ENCODE results near the gene FRG2. TPM values are rescaled to one million over a fixed set of nuclear protein-coding genes. Genes with fewer than 3 reads are reported as not detected.
"Not testable (repeated sequence)": the region's sequence is repeated elsewhere in the genome, so short reads cannot be mapped to it uniquely, and the experiment has no call there.

Gene FRG2
- total RNA-seq, 1 donor from 2014 or later: not detected

DNA sequence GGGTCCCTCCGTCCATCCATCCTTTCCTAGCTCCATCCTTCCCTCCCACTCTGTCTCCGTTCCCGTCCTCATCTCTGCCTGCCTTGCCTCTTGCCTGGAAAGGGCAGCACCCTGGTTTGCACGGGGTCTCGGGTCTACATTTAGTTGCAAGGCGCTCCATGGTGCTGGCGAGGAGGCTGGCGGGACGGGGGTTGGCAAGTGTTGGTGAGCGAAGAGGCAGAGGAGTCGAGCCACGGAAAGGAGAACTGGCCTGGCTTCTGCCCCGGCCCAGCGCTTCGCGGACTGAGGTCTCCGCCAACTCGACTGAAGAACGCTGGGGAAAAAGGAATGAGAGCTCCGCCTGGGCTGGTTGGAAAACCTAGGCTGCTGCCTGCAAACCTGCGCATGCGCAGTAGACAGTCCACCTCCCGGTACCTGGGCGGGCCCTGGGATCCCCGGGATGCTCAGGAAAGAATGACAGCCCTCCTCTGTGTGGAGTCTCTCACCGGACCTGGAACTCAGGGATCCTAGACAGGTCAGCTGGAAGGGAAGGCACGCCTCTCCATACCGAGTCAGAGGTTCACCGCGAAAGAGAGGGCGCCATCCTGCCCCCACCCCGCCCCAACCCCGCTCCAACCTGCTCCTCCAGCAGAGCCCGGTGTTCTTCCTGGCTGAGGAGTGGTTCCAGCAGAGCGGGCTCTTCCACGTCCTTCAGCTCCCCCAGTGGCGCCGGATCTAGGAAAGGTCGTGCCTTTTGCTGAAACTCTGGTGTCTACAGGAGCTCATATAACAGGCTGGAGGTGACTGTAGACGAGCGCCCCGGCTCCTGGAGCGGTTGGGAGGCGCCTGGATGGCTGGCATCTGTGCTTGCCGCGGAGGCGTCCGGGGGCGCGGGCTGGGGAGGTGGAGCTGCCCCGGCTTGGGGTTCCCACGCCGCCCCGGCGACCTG lies 6.0 kb downstream of the FRG2 start:
- TF ChIP-seq, protein P1, sequence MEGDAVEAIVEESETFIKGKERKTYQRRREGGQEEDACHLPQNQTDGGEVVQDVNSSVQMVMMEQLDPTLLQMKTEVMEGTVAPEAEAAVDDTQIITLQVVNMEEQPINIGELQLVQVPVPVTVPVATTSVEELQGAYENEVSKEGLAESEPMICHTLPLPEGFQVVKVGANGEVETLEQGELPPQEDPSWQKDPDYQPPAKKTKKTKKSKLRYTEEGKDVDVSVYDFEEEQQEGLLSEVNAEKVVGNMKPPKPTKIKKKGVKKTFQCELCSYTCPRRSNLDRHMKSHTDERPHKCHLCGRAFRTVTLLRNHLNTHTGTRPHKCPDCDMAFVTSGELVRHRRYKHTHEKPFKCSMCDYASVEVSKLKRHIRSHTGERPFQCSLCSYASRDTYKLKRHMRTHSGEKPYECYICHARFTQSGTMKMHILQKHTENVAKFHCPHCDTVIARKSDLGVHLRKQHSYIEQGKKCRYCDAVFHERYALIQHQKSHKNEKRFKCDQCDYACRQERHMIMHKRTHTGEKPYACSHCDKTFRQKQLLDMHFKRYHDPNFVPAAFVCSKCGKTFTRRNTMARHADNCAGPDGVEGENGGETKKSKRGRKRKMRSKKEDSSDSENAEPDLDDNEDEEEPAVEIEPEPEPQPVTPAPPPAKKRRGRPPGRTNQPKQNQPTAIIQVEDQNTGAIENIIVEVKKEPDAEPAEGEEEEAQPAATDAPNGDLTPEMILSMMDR (conservative IDR thresholded peaks at IDR 0.05): no peak
- DNase-seq (ENCODE audit: low read depth, low spot score): no peak
- H3K4me1 Mint-ChIP-seq: no peaks in the 10 kb centered on the region
- peaks cover 9% of the 10 kb centered on the region for H3K36me3 Mint-ChIP-seq (ENCODE audit: low read depth)
- no peaks in the 10 kb centered on the region for H3K27me3 Mint-ChIP-seq (ENCODE audit: low read depth)
- H3K4me3 Mint-ChIP-seq: no peak overlapping the region
- peaks cover 3% of the 10 kb centered on the region for H3K9me3 Mint-ChIP-seq
- H3K27ac Mint-ChIP-seq (ENCODE audit: unreplicated experiment): no peak overlapping the region

DNA sequence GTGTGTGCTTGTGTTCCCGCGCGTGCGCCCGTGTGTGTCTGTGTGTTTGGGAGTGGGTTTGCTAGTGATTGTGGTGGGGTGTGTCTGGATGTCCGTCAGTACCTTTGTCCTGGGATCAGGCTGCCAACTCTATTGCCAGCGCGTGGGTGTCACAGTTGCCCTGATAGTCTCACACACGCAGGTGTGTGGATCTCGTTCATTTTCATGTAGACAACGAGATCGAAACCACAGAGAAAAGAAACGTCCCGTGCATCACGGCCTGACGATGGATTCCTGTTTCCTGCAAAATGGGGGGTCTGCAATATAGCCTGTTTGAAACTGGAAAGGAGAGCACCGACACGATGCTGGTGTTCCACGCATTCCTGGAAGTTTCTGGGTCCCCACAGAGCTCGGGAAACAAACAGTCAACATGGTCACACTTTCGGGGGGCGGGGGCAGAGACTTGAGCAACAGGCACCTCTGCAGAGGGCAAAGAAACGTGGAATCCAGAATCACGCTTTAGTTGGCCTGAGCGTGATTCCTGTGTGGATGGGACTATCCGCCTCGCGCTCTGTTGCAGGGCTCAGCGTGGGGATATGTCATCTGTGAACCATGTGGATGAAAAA lies 7.1 kb downstream of the FRG2 start:
- DNase-seq (ENCODE audit: low read depth, low spot score); H3K4me1 Mint-ChIP-seq; H3K36me3 Mint-ChIP-seq (ENCODE audit: low read depth); H3K27me3 Mint-ChIP-seq (ENCODE audit: low read depth); H3K27ac Mint-ChIP-seq (ENCODE audit: unreplicated experiment); H3K9me3 Mint-ChIP-seq; H3K4me3 Mint-ChIP-seq: not testable (repeated sequence)

DNA sequence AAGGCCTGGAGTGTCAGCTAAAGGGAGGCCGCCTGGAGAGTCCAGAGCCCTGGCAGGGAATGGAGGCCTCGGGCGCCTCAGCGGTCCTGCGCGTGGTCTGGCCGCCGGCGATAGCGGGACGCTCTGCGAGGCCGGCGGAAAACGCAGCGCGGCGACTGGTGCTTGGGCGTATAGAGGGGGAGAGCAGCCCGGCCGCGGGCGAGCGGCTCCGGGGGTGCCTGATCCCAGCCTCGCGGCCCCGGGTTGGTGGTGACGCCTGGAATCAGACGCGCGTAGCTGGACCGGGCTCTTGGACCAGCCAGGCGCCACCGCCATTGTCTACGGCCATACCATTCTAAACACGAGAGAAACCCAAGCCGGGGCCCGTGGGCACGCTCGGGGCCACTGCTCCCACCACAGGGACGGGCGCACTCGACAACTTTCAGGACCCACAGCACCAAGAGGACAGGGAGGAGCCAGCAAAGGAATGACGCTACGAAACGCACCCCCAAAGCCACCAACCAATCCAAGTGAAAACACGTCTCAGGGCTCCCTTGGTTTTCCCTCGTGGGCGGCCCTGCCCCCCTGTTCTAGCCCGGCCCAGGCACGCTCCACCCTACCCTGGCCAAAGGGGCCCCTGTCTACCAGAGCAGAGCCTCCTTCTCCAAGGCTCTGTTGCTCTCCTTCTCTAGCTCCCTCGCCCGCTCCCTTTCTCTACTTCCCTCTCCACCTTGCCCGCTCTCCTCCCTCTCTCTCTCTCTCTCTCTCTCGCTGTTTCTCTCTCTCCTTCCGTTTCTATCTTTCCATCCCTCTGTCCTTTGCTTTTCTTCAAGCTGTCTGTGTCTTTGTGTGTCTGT lies 7.8 kb downstream of the FRG2 start:
- Mint-ChIP-seq H3K9me3 (peaks cover 3% of the 10 kb centered on the region), H3K27ac (ENCODE audit: unreplicated experiment) (no peak overlapping the region), H3K36me3 (ENCODE audit: low read depth) (peaks cover 9% of the 10 kb centered on the region), H3K4me3 (no peak overlapping the region), H3K4me1 (no peaks in the 10 kb centered on the region), H3K27me3 (ENCODE audit: low read depth) (no peaks in the 10 kb centered on the region)
- DNase-seq (ENCODE audit: low read depth, low spot score): no peak
- TF ChIP-seq, protein P1 (conservative IDR thresholded peaks at IDR 0.05): no peak

DNA sequence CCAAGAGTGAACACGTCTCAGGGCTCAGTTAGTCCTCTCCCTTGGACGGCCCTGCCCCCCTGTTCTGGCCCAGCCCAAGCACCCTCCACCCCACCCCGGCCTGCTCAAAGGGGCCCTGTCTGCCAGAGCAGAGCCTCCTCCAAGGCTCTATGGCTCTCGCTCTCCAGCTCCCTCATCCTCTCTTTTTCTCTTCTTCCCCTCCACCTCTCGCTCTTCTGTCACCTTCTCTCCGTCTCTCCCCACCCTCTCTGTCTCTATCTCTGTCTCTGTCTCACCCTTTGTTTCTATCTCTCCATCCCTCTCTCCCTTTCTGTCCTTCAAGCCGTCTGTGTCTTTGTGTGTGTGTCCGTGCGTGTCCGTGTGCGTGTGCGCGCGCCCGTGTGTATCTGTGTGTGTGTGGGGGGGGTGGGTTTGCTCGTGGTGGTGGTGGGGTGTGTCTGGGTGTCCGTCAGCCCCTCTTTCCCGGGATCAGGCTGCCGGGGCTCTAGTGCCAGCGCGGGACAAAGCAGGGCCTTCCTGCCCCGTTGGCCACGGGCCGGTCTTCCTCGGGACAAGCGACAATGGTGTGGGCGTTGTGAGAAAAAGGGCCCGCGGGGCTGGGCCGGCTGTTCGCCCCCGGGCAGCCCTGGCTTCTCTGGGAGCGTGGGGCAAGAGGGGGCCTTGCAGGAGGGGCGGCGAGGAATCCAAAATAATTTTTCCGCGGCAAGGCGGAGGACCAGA lies 8.7 kb downstream of the FRG2 start:
- H3K9me3 Mint-ChIP-seq: peaks cover 3% of the 10 kb centered on the region
- no peak overlapping the region for H3K27ac Mint-ChIP-seq (ENCODE audit: unreplicated experiment)
- no peaks in the 10 kb centered on the region for H3K4me1 Mint-ChIP-seq
- H3K27me3 Mint-ChIP-seq (ENCODE audit: low read depth): no peaks in the 10 kb centered on the region
- no peak overlapping the region for H3K4me3 Mint-ChIP-seq
- TF ChIP-seq, protein P1 (conservative IDR thresholded peaks at IDR 0.05): no peak
- H3K36me3 Mint-ChIP-seq (ENCODE audit: low read depth): peaks cover 12% of the 10 kb centered on the region
- no peak for DNase-seq (ENCODE audit: low read depth, low spot score)

DNA sequence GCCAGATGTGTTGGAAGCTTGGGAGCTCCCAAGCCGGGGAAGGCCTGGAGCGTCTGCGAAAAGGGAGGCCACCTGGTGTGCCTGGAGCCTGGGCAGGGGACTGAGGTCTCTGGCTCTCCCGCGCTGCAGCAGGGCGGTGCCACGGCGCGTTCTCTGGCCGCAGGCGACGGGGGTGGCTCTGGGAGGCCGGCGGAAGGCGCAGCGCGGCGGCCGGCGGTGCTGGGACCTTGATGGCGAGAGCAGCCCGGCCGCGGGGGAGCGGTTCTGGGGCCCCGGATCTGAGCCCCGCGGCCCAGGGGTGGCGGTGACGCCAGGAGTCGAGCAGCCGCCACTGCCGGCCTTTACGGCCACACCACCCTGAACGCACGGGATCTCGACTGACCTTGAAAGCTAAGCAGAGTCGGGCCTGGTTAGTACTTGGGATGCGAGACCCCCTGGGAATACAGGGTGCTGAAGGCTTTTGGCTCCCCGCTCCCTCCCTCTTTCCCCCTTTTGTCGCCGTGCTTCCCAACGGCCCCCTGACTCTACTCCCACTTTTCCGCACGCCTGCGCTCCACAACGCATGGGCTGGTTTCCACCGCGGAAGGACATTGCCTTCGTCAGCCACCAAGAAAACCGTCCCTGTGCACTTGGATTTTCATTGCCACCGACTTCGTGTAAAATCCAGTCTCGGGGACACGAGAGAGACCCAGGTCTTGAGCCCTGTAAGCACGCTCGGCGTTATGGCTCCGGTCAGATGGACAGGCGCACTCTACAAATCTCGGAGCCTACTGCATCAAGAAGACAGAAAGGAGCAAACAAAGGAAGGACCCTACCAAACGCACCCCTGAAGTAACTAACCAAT lies 9.5 kb downstream of the FRG2 start:
- TF ChIP-seq, protein P1 (conservative IDR thresholded peaks at IDR 0.05): no peak
- no peak overlapping the region for H3K4me3 Mint-ChIP-seq
- no peak overlapping the region for H3K27ac Mint-ChIP-seq (ENCODE audit: unreplicated experiment)
- no peaks in the 10 kb centered on the region for H3K4me1 Mint-ChIP-seq
- H3K27me3 Mint-ChIP-seq (ENCODE audit: low read depth): no peaks in the 10 kb centered on the region
- H3K36me3 Mint-ChIP-seq (ENCODE audit: low read depth): peaks cover 12% of the 10 kb centered on the region
- DNase-seq (ENCODE audit: low read depth, low spot score): no peak
- peaks cover 3% of the 10 kb centered on the region for H3K9me3 Mint-ChIP-seq

Measured in neural crest cell (in vitro differentiated cells).